GM23338 (cell line): ENCODE measurements around the gene TMEM119. TPM values are rescaled to one million over a fixed set of nuclear protein-coding genes. Genes with fewer than 3 reads are reported as not detected.

Experiments
- ATAC-seq: fragments of 200-7000 bp; cut with Tn5 transposase; 3 replicates; pipeline ENCODE4 v1.9.1; 2020
- DNase-seq: peaks from one replicate; pipeline ENCODE4 v3.0.0-alpha.2; 2015; ENCODE audit warnings: low spot score
- H2AFZ ChIP-seq: fragments of 200-600 bp; sonication (generic); 2 replicates; pipeline ENCODE4 v1.8.0; 2016; ENCODE audit warnings: antibody characterized with exemption, mild to moderate bottlenecking, moderate library complexity
- H3F3A ChIP-seq: fragments of 200-600 bp; sonication (generic); replicated peaks from 2 replicates; pipeline ENCODE4 v1.8.0; 2017; ENCODE audit warnings: antibody characterized with exemption, mixed run types, low read depth
- H3K27ac ChIP-seq: fragments of 200-600 bp; sonication (generic); 2 replicates; pipeline ENCODE4 v1.6.1; 2016; ENCODE audit warnings: low read depth
- H3K27me3 ChIP-seq: fragments of 200-600 bp; sonication (generic); 2 replicates; pipeline ENCODE4 v1.8.0; 2016; ENCODE audit warnings: mild to moderate bottlenecking, mixed run types, moderate library complexity; ENCODE audit not compliant: insufficient read depth
- H3K36me3 ChIP-seq: fragments of 200-600 bp; sonication (generic); 2 replicates; pipeline ENCODE4 v1.8.0; 2016; ENCODE audit warnings: mild to moderate bottlenecking; ENCODE audit not compliant: insufficient read depth
- H3K4me1 ChIP-seq: fragments of 200-600 bp; sonication (generic); 2 replicates; pipeline ENCODE4 v1.8.0; 2016; ENCODE audit warnings: mild to moderate bottlenecking, moderate library complexity; ENCODE audit not compliant: insufficient read depth
- H3K4me2 ChIP-seq: fragments of 200-600 bp; sonication (generic); 2 replicates; pipeline ENCODE4 v1.7.1; 2017; ENCODE audit warnings: mixed run types
- H3K4me3 ChIP-seq: fragments of 200-600 bp; sonication (generic); 2 replicates; pipeline ENCODE4 v1.6.1; 2016; ENCODE audit warnings: mixed run types
- H3K79me2 ChIP-seq: fragments of 200-600 bp; sonication (generic); replicated peaks from 2 replicates; pipeline ENCODE4 v1.8.0; 2017; ENCODE audit warnings: mild to moderate bottlenecking; ENCODE audit not compliant: insufficient read depth
- H3K9me2 ChIP-seq: fragments of 200-600 bp; sonication (generic); 2 replicates; pipeline ENCODE4 v1.8.0; 2017; ENCODE audit not compliant: insufficient read depth
- H4K20me1 ChIP-seq: fragments of 200-600 bp; sonication (generic); replicated peaks from 2 replicates; pipeline ENCODE4 v1.8.0; 2017; ENCODE audit warnings: mild to moderate bottlenecking; ENCODE audit not compliant: insufficient read depth
- H3K27ac Mint-ChIP-seq: 2 replicates; pipeline ENCODE4 v1.8.0; 2020; ENCODE audit warnings: inconsistent platforms, mild to moderate bottlenecking, moderate library complexity, mixed read lengths
- H3K27me3 Mint-ChIP-seq: 3 replicates; pipeline ENCODE4 v1.8.0; 2022; ENCODE audit warnings: low read depth, mild to moderate bottlenecking, moderate library complexity, mixed read lengths, inconsistent platforms; ENCODE audit not compliant: insufficient read depth, poor library complexity
- H3K36me3 Mint-ChIP-seq: 3 replicates; pipeline ENCODE4 v1.8.0; 2021; ENCODE audit warnings: low read depth, mild to moderate bottlenecking, inconsistent platforms, moderate library complexity, mixed read lengths
- H3K4me1 Mint-ChIP-seq: 3 replicates; pipeline ENCODE4 v1.8.0; 2020; ENCODE audit warnings: mild to moderate bottlenecking, inconsistent platforms, mixed read lengths
- H3K4me3 Mint-ChIP-seq: 3 replicates; pipeline ENCODE4 v1.8.0; 2021; ENCODE audit warnings: moderate library complexity, mild to moderate bottlenecking, inconsistent platforms, mixed read lengths
- H3K9me3 Mint-ChIP-seq: 3 replicates; pipeline ENCODE4 v1.8.0; 2020; ENCODE audit warnings: moderate library complexity, mild to moderate bottlenecking, inconsistent platforms, mixed read lengths
- CREB1 ChIP-seq: fragments of 250-450 bp; sonication (Bioruptor Pico); IDR thresholded peaks from 2 replicates; pipeline ENCODE4 v1.5.0; 2020; ENCODE audit warnings: low read depth, mild to moderate bottlenecking, moderate library complexity
- EZH2 ChIP-seq: fragments of 200-600 bp; sonication (generic); IDR thresholded peaks from one replicate; pipeline ENCODE4 v1.8.0; 2017; ENCODE audit warnings: antibody characterized with exemption, mild to moderate bottlenecking, low read depth; ENCODE audit not compliant: unreplicated experiment
- JUNB ChIP-seq: IDR thresholded peaks from one replicate; pipeline ENCODE4 v1.6.1; 2016; ENCODE audit warnings: antibody characterized with exemption; ENCODE audit not compliant: unreplicated experiment
- NANOG ChIP-seq: IDR thresholded peaks from 2 replicates; pipeline ENCODE4 v1.6.1; 2016; ENCODE audit warnings: antibody characterized with exemption, borderline replicate concordance
- POLR2AphosphoS5 ChIP-seq: IDR thresholded peaks from 2 replicates; pipeline ENCODE4 v1.6.1; 2016; ENCODE audit warnings: antibody characterized with exemption, low read depth
- ZNF114 ChIP-seq: fragments of 250-450 bp; sonication (Bioruptor Pico); IDR thresholded peaks from 2 replicates; pipeline ENCODE4 v1.5.0; 2020; ENCODE audit warnings: mild to moderate bottlenecking, moderate library complexity
- ZNF331 ChIP-seq: fragments of 250-450 bp; sonication (Bioruptor Pico); IDR thresholded peaks from 2 replicates; pipeline ENCODE4 v1.5.0; 2020; ENCODE audit warnings: low read depth, mild to moderate bottlenecking, moderate library complexity
- polyA plus RNA-seq: library from polyadenylated mRNA; unstranded; fragments of >200 nt; fragmentation: Nextera tagmentation; extraction: Ambion mirVana; gene quantifications from 2 replicates; pipeline ENCODE4 v1.2.1, GENCODE V29; 2016
- total RNA-seq: library from RNA; depleted of rRNA; stranded (reverse); fragments of >200 nt; shearing (Covaris generic); gene quantifications from 2 replicates; pipeline ENCODE4 v1.2.3, GENCODE V29; 2014
- TF ChIP-seq, protein P1 (sequence below): IDR thresholded peaks from one replicate; pipeline ENCODE4 v1.6.1; 2018; ENCODE audit warnings: antibody characterized with exemption; ENCODE audit not compliant: unreplicated experiment
- TF ChIP-seq, protein P2 (sequence below): fragments of 250-450 bp; sonication (Bioruptor Pico); IDR thresholded peaks from 2 replicates; pipeline ENCODE4 v1.5.0; 2020; ENCODE audit warnings: mild to moderate bottlenecking, moderate library complexity
- TF ChIP-seq, protein P3 (sequence below): IDR thresholded peaks from 2 replicates; pipeline ENCODE4 v1.6.1; 2016; ENCODE audit warnings: antibody characterized with exemption

The TMEM119 gene
- total and polyA plus RNA-seq, 2 experiments from 2014 or later: 0.06 to 0.07 TPM

DNA sequence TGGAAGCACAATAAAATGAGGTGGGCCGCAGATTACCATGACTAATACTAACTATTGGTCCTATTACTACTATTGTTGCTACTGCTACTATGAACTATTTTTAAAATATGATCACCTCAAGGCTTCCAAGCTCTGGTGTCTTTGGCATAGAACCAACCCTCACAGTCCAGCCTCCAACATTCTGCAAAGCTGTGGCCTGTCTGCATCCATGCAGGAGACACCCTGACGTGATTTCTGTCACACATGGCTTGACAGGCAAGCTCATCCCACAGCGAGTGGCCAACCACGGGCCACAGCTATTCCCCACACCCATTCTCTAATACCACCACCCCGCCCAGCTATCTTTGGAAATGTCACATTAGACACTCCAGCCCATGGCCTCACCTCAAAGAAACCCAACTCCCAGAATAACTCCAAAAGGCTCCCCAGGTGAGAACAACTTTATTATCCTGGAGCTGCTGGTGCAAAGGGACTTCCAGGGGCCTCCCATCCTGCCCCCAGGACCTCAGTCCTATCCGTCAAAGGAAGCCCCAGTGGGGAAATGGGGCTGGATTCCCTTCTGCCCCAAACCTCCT, 21.1 kb downstream of the TMEM119 start:
- no peak for DNase-seq
- Histone ChIP-seq H3K4me1 (no peaks in the 10 kb centered on the region), H3K27me3 (no peaks in the 10 kb centered on the region), H3K27ac (no peak overlapping the region), H3K4me3 (no peak overlapping the region), H4K20me1 (no peaks in the 10 kb centered on the region), H3K79me2 (no peaks in the 10 kb centered on the region), H3F3A (no peaks in the 10 kb centered on the region), H3K4me2 (no peak overlapping the region), H3K36me3 (no peaks in the 10 kb centered on the region), H3K9me2 (peaks cover 5% of the 10 kb centered on the region; the same call in 1 of the 2 replicates), H2AFZ (no peak overlapping the region)
- H3K27me3 Mint-ChIP-seq: peaks cover 2% of the 10 kb centered on the region
- no peaks in the 10 kb centered on the region for H3K4me1 Mint-ChIP-seq
- peaks cover 3% of the 10 kb centered on the region; the same call in 1 of the 3 replicates for H3K36me3 Mint-ChIP-seq
- no peak overlapping the region for H3K27ac Mint-ChIP-seq
- no peak for ATAC-seq
- peaks cover 10% of the 10 kb centered on the region; the same call in 2 of the 3 replicates for H3K9me3 Mint-ChIP-seq
- H3K4me3 Mint-ChIP-seq: no peak overlapping the region
- TF ChIP-seq, protein P1, sequence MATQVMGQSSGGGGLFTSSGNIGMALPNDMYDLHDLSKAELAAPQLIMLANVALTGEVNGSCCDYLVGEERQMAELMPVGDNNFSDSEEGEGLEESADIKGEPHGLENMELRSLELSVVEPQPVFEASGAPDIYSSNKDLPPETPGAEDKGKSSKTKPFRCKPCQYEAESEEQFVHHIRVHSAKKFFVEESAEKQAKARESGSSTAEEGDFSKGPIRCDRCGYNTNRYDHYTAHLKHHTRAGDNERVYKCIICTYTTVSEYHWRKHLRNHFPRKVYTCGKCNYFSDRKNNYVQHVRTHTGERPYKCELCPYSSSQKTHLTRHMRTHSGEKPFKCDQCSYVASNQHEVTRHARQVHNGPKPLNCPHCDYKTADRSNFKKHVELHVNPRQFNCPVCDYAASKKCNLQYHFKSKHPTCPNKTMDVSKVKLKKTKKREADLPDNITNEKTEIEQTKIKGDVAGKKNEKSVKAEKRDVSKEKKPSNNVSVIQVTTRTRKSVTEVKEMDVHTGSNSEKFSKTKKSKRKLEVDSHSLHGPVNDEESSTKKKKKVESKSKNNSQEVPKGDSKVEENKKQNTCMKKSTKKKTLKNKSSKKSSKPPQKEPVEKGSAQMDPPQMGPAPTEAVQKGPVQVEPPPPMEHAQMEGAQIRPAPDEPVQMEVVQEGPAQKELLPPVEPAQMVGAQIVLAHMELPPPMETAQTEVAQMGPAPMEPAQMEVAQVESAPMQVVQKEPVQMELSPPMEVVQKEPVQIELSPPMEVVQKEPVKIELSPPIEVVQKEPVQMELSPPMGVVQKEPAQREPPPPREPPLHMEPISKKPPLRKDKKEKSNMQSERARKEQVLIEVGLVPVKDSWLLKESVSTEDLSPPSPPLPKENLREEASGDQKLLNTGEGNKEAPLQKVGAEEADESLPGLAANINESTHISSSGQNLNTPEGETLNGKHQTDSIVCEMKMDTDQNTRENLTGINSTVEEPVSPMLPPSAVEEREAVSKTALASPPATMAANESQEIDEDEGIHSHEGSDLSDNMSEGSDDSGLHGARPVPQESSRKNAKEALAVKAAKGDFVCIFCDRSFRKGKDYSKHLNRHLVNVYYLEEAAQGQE: no peak
- TF ChIP-seq EZH2 (no peak), POLR2AphosphoS5 (no peak), CREB1 (CRISPR knock-in tag) (no peak), JUNB (no peak), ZNF331 (CRISPR knock-in tag) (no peak), ZNF114 (no peak), NANOG (no peak)
- TF ChIP-seq, protein P2, sequence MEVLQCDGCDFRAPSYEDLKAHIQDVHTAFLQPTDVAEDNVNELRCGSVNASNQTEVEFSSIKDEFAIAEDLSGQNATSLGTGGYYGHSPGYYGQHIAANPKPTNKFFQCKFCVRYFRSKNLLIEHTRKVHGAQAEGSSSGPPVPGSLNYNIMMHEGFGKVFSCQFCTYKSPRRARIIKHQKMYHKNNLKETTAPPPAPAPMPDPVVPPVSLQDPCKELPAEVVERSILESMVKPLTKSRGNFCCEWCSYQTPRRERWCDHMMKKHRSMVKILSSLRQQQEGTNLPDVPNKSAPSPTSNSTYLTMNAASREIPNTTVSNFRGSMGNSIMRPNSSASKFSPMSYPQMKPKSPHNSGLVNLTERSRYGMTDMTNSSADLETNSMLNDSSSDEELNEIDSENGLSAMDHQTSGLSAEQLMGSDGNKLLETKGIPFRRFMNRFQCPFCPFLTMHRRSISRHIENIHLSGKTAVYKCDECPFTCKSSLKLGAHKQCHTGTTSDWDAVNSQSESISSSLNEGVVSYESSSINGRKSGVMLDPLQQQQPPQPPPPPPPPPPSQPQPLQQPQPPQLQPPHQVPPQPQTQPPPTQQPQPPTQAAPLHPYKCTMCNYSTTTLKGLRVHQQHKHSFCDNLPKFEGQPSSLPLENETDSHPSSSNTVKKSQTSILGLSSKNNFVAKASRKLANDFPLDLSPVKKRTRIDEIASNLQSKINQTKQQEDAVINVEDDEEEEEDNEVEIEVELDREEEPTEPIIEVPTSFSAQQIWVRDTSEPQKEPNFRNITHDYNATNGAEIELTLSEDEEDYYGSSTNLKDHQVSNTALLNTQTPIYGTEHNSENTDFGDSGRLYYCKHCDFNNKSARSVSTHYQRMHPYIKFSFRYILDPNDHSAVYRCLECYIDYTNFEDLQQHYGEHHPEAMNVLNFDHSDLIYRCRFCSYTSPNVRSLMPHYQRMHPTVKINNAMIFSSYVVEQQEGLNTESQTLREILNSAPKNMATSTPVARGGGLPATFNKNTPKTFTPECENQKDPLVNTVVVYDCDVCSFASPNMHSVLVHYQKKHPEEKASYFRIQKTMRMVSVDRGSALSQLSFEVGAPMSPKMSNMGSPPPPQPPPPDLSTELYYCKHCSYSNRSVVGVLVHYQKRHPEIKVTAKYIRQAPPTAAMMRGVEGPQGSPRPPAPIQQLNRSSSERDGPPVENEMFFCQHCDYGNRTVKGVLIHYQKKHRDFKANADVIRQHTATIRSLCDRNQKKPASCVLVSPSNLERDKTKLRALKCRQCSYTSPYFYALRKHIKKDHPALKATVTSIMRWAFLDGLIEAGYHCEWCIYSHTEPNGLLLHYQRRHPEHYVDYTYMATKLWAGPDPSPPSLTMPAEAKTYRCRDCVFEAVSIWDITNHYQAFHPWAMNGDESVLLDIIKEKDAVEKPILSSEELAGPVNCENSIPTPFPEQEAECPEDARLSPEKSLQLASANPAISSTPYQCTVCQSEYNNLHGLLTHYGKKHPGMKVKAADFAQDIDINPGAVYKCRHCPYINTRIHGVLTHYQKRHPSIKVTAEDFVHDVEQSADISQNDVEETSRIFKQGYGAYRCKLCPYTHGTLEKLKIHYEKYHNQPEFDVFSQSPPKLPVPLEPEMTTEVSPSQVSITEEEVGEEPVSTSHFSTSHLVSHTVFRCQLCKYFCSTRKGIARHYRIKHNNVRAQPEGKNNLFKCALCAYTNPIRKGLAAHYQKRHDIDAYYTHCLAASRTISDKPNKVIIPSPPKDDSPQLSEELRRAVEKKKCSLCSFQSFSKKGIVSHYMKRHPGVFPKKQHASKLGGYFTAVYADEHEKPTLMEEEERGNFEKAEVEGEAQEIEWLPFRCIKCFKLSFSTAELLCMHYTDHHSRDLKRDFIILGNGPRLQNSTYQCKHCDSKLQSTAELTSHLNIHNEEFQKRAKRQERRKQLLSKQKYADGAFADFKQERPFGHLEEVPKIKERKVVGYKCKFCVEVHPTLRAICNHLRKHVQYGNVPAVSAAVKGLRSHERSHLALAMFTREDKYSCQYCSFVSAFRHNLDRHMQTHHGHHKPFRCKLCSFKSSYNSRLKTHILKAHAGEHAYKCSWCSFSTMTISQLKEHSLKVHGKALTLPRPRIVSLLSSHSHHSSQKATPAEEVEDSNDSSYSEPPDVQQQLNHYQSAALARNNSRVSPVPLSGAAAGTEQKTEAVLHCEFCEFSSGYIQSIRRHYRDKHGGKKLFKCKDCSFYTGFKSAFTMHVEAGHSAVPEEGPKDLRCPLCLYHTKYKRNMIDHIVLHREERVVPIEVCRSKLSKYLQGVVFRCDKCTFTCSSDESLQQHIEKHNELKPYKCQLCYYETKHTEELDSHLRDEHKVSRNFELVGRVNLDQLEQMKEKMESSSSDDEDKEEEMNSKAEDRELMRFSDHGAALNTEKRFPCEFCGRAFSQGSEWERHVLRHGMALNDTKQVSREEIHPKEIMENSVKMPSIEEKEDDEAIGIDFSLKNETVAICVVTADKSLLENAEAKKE: no peak
- TF ChIP-seq, protein P3, sequence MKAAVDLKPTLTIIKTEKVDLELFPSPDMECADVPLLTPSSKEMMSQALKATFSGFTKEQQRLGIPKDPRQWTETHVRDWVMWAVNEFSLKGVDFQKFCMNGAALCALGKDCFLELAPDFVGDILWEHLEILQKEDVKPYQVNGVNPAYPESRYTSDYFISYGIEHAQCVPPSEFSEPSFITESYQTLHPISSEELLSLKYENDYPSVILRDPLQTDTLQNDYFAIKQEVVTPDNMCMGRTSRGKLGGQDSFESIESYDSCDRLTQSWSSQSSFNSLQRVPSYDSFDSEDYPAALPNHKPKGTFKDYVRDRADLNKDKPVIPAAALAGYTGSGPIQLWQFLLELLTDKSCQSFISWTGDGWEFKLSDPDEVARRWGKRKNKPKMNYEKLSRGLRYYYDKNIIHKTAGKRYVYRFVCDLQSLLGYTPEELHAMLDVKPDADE: no peak
